GM12891 (cell line): ENCODE data around the gene GM2A.
"Not testable (repeated sequence)": the region's sequence is repeated elsewhere in the genome, so short reads cannot be mapped to it uniquely, and the experiment has no call there.

Source experiments
- DNase-seq: peaks from one replicate; pipeline ENCODE4 v3.0.0; 2011; ENCODE audit warnings: low spot score; ENCODE audit not compliant: insufficient read length
- FAIRE-seq: peaks from 2 replicates; lab custom pipeline; 2011; peaks lifted over from hg19 to GRCh38; lab: Jason Lieb, UNC
- PAX5 ChIP-seq: IDR thresholded peaks from 2 replicates; pipeline ENCODE4 v1.6.1; 2011; ENCODE audit warnings: low read length, moderate library complexity, mild to moderate bottlenecking; ENCODE audit not compliant: insufficient read depth, severe bottlenecking
- POLR2A ChIP-seq: IDR thresholded peaks from 2 replicates; pipeline ENCODE4 v1.6.1; 2011; ENCODE audit warnings: low read depth, low read length, control low read depth
- POLR2AphosphoS5 ChIP-seq: IDR thresholded peaks from 2 replicates; pipeline ENCODE4 v1.6.1; 2011; ENCODE audit warnings: low read depth, low read length, control low read depth
- POU2F2 ChIP-seq: IDR thresholded peaks from 2 replicates; pipeline ENCODE4 v1.6.1; 2011; ENCODE audit warnings: low read depth, mild to moderate bottlenecking, control low read depth, low read length, moderate library complexity
- SPI1 ChIP-seq: IDR thresholded peaks from 2 replicates; pipeline ENCODE4 v1.6.1; 2011; ENCODE audit warnings: low read depth, low read length, control low read depth
- TAF1 ChIP-seq: IDR thresholded peaks from 2 replicates; pipeline ENCODE4 v1.6.1; 2011; ENCODE audit warnings: low read depth, low read length, control low read depth

Gene GM2A

GRCh38 chr5:151286246-151286645, 33.3 kb downstream of the GM2A start:
- TF ChIP-seq TAF1: no peak
- TF ChIP-seq SPI1: no peak
- no peak for TF ChIP-seq POLR2A
- no peak for TF ChIP-seq POU2F2
- no peak for TF ChIP-seq PAX5
- no peak for TF ChIP-seq POLR2AphosphoS5
- FAIRE-seq (no peak), DNase-seq (no peak)

- FAIRE-seq (peak; percentile 60), DNase-seq (no peak)
- no peak for TF ChIP-seq POU2F2
Observed at GRCh38 chr5:151288180-151288579, 35.2 kb downstream of the GM2A start.

- no peak for DNase-seq
- FAIRE-seq: no peak
- TF ChIP-seq POU2F2 (no peak), POLR2AphosphoS5 (no peak), TAF1 (no peak), SPI1 (no peak), PAX5 (no peak), POLR2A (no peak)
Observed at GRCh38 chr5:151293624-151294023, 40.6 kb downstream of the GM2A start.

GRCh38 chr5:151295138-151295537, 42.2 kb downstream of the GM2A start:
- DNase-seq (no peak), FAIRE-seq (no peak)
- TF ChIP-seq TAF1 (no peak), POU2F2 (no peak), PAX5 (no peak), POLR2AphosphoS5 (no peak), POLR2A (no peak), SPI1 (no peak)

GRCh38 chr5:151295791-151296477, 42.9 kb downstream of the GM2A start:
- DNase-seq (no peak), FAIRE-seq (no peak)
- TF ChIP-seq POLR2AphosphoS5 (no peak), PAX5 (no peak), POLR2A (no peak), SPI1 (no peak), POU2F2 (no peak), TAF1 (no peak)

GRCh38 chr5:151296478-151296830, 43.5 kb downstream of the GM2A start:
- no peak for FAIRE-seq

GRCh38 chr5:151296974-151297373, 44.0 kb downstream of the GM2A start:
- TF ChIP-seq POLR2A: no peak
- TF ChIP-seq SPI1: no peak
- no peak for TF ChIP-seq PAX5
- TF ChIP-seq POU2F2: no peak
- no peak for FAIRE-seq
- no peak for DNase-seq

More at GRCh38 chr5:151296478-151296830, 43.5 kb downstream of the GM2A start:
- no peak for DNase-seq
- TF ChIP-seq TAF1: no peak
- TF ChIP-seq SPI1: peak; percentile 24; the same call in 1 of the 2 replicates

GRCh38 chr5:151298063-151298855, 45.3 kb downstream of the GM2A start:
- DNase-seq: peak; percentile 40
- TF ChIP-seq POU2F2 (no peak), PAX5 (no peak), POLR2AphosphoS5 (no peak), SPI1 (no peak), POLR2A (no peak), TAF1 (no peak)
- FAIRE-seq: peak; percentile 93

- no peak for FAIRE-seq
Observed at GRCh38 chr5:151303666-151304065, 50.7 kb downstream of the GM2A start, which contains the start of gene SLC36A3. SLC36A3 (minus strand) TSS chr5:151303766; CDS start chr5:151303354, 412 bp downstream.

GRCh38 chr5:151309266-151309665, 56.3 kb downstream of the GM2A start:
- not testable (repeated sequence) for DNase-seq, FAIRE-seq

More at GRCh38 chr5:151303666-151304065, 50.7 kb downstream of the GM2A start, which contains the start of gene SLC36A3:
- no peak for DNase-seq
- TF ChIP-seq POU2F2 (no peak), POLR2AphosphoS5 (no peak), PAX5 (no peak), TAF1 (no peak), POLR2A (no peak), SPI1 (no peak)

GRCh38 chr5:151309821-151310220, 56.8 kb downstream of the GM2A start:
- not testable (repeated sequence) for FAIRE-seq, DNase-seq

GRCh38 chr5:151310932-151311331, 57.9 kb downstream of the GM2A start:
- DNase-seq (no peak), FAIRE-seq (no peak)
- TF ChIP-seq TAF1 (no peak), POU2F2 (no peak), PAX5 (no peak), SPI1 (no peak), POLR2AphosphoS5 (no peak), POLR2A (no peak)
